ENCODE data around the gene FBXL4.
A peak's percentile ranks its signal among the peaks of the same experiment; 100 is the strongest.

FBXL4 gene

GRCh38 chr6:98947411-98948292, at the start of gene FBXL4:
Gene FBXL4, minus strand, starts transcription at chr6:98947946. Its CDS starts 20,958 bp downstream, at chr6:98926988.
- peak; percentile 73 for DNase-seq (ENCODE audit: low read depth)

- no peak for DNase-seq (ENCODE audit: low read depth)
These were observed 47.4 kb upstream of the FBXL4 start for GRCh38 chr6:98995116-98995515.

- no peak for DNase-seq (ENCODE audit: low read depth)
These were observed 44.8 kb upstream of the FBXL4 start for GRCh38 chr6:98992535-98992934.

GRCh38 chr6:98986071-98986615, 38.4 kb upstream of the FBXL4 start:
- DNase-seq (ENCODE audit: low read depth) = no peak

- no peak for DNase-seq (ENCODE audit: low read depth)
These were observed 37.6 kb upstream of the FBXL4 start for GRCh38 chr6:98985391-98985790.

GRCh38 chr6:98984121-98984520, 36.4 kb upstream of the FBXL4 start:
- DNase-seq (ENCODE audit: low read depth) = no peak

GRCh38 chr6:98981473-98981872, 33.7 kb upstream of the FBXL4 start:
- DNase-seq (ENCODE audit: low read depth) = no peak

GRCh38 chr6:98980819-98981218, 33.1 kb upstream of the FBXL4 start:
- no peak for DNase-seq (ENCODE audit: low read depth)

- DNase-seq (ENCODE audit: low read depth) = no peak
These were observed 30.0 kb upstream of the FBXL4 start for GRCh38 chr6:98977671-98978292.

- no peak for DNase-seq (ENCODE audit: low read depth)
These were observed 29.1 kb upstream of the FBXL4 start for GRCh38 chr6:98976674-98977385.

GRCh38 chr6:98975421-98975820, 27.7 kb upstream of the FBXL4 start:
- no peak for DNase-seq (ENCODE audit: low read depth)

- DNase-seq (ENCODE audit: low read depth) = no peak
These were observed 26.6 kb upstream of the FBXL4 start for GRCh38 chr6:98974309-98974708.

GRCh38 chr6:98973571-98973970, 25.8 kb upstream of the FBXL4 start:
- DNase-seq (ENCODE audit: low read depth) = no peak

- DNase-seq (ENCODE audit: low read depth) = no peak
These were observed 23.6 kb upstream of the FBXL4 start for GRCh38 chr6:98971303-98971702.

- DNase-seq (ENCODE audit: low read depth) = no peak
These were observed 22.7 kb upstream of the FBXL4 start for GRCh38 chr6:98970469-98970868.

GRCh38 chr6:98967616-98968015, 19.9 kb upstream of the FBXL4 start:
- DNase-seq (ENCODE audit: low read depth) = no peak

GRCh38 chr6:98959631-98960030, 11.9 kb upstream of the FBXL4 start:
- DNase-seq (ENCODE audit: low read depth) = no peak

GRCh38 chr6:98958776-98959175, 11.0 kb upstream of the FBXL4 start:
- DNase-seq (ENCODE audit: low read depth) = no peak

- DNase-seq (ENCODE audit: low read depth) = no peak
These were observed 9.7 kb upstream of the FBXL4 start for GRCh38 chr6:98957450-98957849.

GRCh38 chr6:98949589-98949988, 1.8 kb upstream of the FBXL4 start:
- DNase-seq (ENCODE audit: low read depth) = no peak

- DNase-seq (ENCODE audit: low read depth) = no peak
These were observed 801 bp downstream of the FBXL4 start for GRCh38 chr6:98946879-98947410.

- no peak for DNase-seq (ENCODE audit: low read depth)
These were observed 1.4 kb downstream of the FBXL4 start for GRCh38 chr6:98946266-98946878.

All from activated T-helper 9 cell treated with anti-CD3 and anti-CD28 coated beads, Interleukin-2, amount 50 U/mL, for 16 hours (primary cell).